GM18951 (cell line): ENCODE results near the gene PHACTR1.
"Not testable (repeated sequence)": the region's sequence is repeated elsewhere in the genome, so short reads cannot be mapped to it uniquely, and the experiment has no call there.

ENCODE experiments used
- POLR2A ChIP-seq: IDR thresholded peaks from 4 replicates; pipeline ENCODE4 v1.6.1; 2011; ENCODE audit warnings: mild to moderate bottlenecking; ENCODE audit not compliant: insufficient read length, insufficient read depth; ENCODE audit errors: extremely low read depth
- in situ Hi-C: fragments of 300-500 bp; cut with MboI; formaldehyde crosslinking; loops from one replicate; pipeline ENCODE4 v1.12.0; 2022; ENCODE audit warnings: low sequenced_read_pairs, mixed read lengths, inconsistent platforms; ENCODE audit not compliant: unreplicated experiment

The PHACTR1 gene

DNA sequence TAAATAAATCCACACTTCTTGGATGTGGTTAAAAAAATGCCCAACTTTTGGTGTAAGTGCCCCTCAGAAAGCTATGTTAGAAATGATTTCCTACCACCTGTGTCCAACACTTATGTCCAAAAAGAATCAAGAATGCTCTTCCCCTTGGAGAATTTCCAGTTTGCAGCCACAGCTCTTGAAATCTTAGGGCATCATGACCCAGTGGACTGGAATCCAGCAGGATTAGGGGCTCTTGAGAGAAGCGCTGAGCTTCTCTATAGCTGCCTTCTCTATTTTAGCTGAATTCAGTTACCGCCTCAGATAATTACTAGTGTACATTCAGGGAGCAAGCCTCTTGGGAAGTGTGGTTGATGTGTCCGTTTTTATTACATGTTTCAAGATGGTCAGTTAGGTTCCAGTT is 2.5 kb downstream of the PHACTR1 start:
- in situ Hi-C loops: no loop called here
- no peak for TF ChIP-seq POLR2A

- in situ Hi-C loops: no loop called here
- no peak for TF ChIP-seq POLR2A
Observed at GRCh38 chr6:12720310-12720709, 3.7 kb downstream of the PHACTR1 start.

- in situ Hi-C loops: no loop called here
- TF ChIP-seq POLR2A: no peak
Observed at GRCh38 chr6:12725263-12725662, 8.7 kb downstream of the PHACTR1 start.

- TF ChIP-seq POLR2A: no peak
- in situ Hi-C loops: no loop called here
Observed at GRCh38 chr6:12729467-12729866, 12.9 kb downstream of the PHACTR1 start.

DNA sequence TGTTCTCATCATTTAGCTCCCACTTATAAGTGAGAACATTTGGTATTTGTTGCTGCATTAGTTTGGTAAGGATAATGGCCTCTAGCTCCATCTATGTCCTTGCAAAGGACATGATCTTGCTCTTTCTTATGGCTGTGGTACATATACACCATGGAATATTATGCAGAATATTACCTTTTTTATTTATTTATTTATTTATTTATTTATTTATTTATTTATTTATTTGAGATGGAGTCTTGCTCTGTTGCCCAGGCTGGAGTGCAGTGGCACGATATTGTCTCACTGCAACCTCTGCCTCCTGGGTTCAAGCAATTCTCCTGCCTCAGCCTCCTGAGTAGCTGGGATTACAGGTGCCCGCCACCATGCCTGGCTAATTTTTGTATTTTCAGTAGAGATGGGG is 14.2 kb downstream of the PHACTR1 start:
- in situ Hi-C loops: not testable (repeated sequence)

DNA sequence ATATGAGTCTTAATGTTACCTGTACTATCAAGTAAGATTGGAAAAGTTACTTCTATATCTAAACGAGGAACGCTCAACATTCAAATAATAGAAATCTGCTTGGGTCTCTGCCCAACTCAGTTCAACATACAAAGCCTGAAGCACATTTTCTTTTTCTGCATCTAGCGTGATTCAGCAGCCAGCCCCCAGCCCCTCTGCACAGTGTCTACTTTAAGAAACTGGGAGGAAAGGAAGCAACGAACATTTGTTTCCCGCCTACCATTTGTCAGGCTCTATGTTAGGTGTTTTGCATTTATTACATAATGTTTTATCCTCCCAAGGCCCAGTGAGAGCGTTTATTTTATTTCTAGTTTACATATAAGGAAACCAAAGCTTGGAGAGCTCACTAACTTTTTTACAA is 17.3 kb downstream of the PHACTR1 start:
- no peak for TF ChIP-seq POLR2A
- in situ Hi-C loops: no loop called here

- TF ChIP-seq POLR2A: no peak
- in situ Hi-C loops: no loop called here
Observed at GRCh38 chr6:12735786-12736185, 19.2 kb downstream of the PHACTR1 start.

DNA sequence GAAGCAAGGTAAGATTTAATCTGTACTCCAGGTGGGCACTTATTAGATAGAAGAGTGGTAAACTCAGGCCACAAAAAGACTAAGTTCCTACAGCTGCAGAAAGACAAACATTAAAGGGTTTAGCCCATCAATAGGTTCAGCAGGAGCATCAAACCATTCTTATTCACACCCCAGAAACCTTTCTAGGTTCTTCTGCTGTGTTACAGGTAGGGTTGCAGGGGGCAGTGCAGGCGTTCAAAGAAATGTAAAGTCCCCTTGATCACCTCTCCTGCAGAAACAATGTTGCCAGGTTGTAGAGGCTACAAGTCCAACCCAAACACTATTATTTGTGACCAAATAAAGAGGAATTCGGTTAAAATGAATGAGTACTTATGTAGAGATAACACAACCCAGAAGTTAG is 31.8 kb downstream of the PHACTR1 start:
- no peak for TF ChIP-seq POLR2A
- in situ Hi-C loops: no loop called here

- in situ Hi-C loops: no loop called here
- no peak for TF ChIP-seq POLR2A
Observed at GRCh38 chr6:12748815-12749521, 32.4 kb downstream of the PHACTR1 start.

- in situ Hi-C loops: no loop called here
- no peak for TF ChIP-seq POLR2A
Observed at GRCh38 chr6:12749531-12750379, 33.2 kb downstream of the PHACTR1 start.

DNA sequence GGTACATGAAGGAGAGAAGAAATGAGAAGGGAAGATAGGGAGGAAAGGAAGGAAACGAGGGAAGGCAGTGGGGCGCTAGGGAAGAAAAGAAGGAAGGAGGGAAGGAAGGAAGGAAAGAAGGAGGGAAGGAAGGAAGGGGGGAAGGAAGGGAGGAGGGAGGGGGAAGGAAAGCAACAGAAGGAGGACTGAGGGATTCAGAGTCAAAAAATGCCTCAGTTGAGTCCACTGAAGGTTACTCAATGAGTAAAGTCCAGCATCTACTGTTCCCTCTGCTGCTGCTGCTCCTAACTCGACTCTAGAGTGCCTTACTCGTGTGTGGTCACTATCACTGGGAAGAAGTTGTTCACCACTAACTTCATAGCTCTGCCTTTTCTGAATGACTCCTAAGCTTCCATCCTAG is 33.8 kb downstream of the PHACTR1 start:
- in situ Hi-C loops: no loop called here
- no peak for TF ChIP-seq POLR2A

GRCh38 chr6:12751694-12752325 is 35.2 kb downstream of the PHACTR1 start:
- in situ Hi-C loops: no loop called here
- no peak for TF ChIP-seq POLR2A

DNA sequence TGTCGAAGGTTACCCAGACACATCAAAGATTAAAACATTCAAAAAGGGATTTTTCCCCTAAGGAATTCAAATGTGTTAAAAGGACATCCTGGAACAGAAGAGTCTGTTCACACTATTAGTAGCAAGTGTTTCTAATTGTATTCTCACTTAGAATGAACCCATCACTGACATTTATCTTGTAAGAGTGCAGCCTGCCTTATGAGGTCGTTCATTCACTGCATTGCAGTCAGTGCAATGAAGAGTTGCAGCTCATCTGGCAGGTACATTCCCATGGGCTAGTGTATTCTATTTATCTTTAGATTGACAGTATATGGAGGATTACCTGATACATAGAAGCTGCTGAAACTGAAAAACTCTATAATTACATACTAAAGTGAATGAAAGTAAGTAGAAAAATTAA is 36.5 kb downstream of the PHACTR1 start:
- TF ChIP-seq POLR2A: no peak
- in situ Hi-C loops: no loop called here

GRCh38 chr6:12760226-12760625 is 43.7 kb downstream of the PHACTR1 start:
- no peak for TF ChIP-seq POLR2A
- in situ Hi-C loops: no loop called here
